ENCODE measurements around the gene TTLL13. TPM values are rescaled to one million over a fixed set of nuclear protein-coding genes. Genes with fewer than 3 reads are reported as not detected.

The TTLL13 gene
- total and polyA plus RNA-seq, 7 donors, result 0.03 to 0.69 (median 0.08) TPM; not detected in 2

- DNase-seq (no peak), ATAC-seq (no peak)
- Histone ChIP-seq H3K4me3 (no peak overlapping the region), H3K4me1 (no peaks in the 10 kb centered on the region), H3K36me3 (ENCODE audit: insufficient read depth in 1 of 2, low read depth in 1 of 2) (peaks cover 0 to 3% of the 10 kb centered on the region in 2 donors), H3K27ac (no peak overlapping the region), H3K9me3 (no peaks in the 10 kb centered on the region), H3K27me3 (ENCODE audit: insufficient read depth in 3 of 3, low read length in 2 of 3) (no peaks in the 10 kb centered on the region)
- 78 to 86% (median 80%) methylated on average over 12 of the region's 12 CpGs for WGBS, 3 donors
- intact Hi-C loops (cut with DNase I), result no loop called here
- TF ChIP-seq, protein P1, sequence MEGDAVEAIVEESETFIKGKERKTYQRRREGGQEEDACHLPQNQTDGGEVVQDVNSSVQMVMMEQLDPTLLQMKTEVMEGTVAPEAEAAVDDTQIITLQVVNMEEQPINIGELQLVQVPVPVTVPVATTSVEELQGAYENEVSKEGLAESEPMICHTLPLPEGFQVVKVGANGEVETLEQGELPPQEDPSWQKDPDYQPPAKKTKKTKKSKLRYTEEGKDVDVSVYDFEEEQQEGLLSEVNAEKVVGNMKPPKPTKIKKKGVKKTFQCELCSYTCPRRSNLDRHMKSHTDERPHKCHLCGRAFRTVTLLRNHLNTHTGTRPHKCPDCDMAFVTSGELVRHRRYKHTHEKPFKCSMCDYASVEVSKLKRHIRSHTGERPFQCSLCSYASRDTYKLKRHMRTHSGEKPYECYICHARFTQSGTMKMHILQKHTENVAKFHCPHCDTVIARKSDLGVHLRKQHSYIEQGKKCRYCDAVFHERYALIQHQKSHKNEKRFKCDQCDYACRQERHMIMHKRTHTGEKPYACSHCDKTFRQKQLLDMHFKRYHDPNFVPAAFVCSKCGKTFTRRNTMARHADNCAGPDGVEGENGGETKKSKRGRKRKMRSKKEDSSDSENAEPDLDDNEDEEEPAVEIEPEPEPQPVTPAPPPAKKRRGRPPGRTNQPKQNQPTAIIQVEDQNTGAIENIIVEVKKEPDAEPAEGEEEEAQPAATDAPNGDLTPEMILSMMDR (IDR thresholded peaks at IDR 0.05), result no peak
Measured at GRCh38 chr15:90213122-90213817, 36.1 kb upstream of the TTLL13 start.

DNA sequence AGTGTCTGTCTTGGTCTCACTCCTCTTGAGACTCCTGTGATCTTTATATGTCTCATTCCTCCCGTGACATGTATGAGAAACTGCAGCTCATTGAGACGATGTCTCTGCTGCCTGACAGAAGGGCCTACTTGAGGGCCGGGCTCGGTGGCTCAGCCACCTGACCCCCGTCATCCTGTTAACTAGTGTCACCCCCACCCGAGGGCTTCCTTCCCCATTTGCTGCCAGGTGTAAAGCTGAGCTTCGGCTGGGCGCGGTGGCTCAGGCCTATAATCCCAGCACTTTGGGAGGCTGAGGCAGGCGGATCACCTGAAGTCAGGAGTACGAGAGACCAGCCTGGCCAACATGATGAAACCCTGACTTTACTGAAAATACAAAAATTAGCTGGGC lies 35.5 kb upstream of the TTLL13 start:
- H3K9me3 ChIP-seq, result no peaks in the 10 kb centered on the region

DNA sequence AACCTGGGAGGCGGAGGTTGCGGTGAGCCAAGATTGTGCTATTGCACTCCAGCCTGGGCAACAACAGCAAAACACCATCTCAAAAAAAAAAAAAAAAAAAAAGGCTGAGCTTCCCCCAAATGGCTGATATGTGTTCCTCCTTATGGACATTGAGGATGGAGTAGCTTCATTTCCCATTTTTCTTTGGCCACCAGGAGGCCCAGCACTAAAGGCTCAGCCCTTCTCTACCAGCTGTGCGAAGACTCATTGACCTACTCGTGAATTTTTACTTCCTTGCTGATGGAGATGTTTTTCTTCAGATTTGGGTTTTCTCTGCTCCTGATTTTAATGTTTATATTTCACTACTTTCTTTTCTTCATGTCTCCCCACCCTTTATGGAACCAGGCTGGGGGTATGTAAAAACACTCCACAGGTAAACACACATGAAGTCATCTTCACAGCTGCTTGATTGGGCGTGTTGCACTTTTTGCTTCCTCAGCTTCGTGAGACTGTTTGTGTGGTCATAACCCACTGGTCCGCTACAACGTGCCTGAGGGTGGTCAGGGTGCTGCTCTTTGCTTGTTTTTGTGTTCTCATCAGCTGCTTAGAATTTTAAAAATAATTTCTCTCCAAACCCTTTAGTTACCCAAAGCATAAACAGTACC lies 34.7 kb upstream of the TTLL13 start:
- DNase-seq, result no peak
- no peak overlapping the region for H3K4me3 ChIP-seq
- no peak overlapping the region for H3K27ac ChIP-seq
- intact Hi-C loops (cut with DNase I), result no loop called here
- ATAC-seq, result no peak
- peaks cover 0 to 5% of the 10 kb centered on the region in 2 donors for H3K36me3 ChIP-seq (ENCODE audit: insufficient read depth in 1 of 2, low read depth in 1 of 2)
- H3K4me1 ChIP-seq, result no peaks in the 10 kb centered on the region
- WGBS, 3 donors, result 79% methylated on average over 8 of the region's 8 CpGs
- TF ChIP-seq, protein P1 (IDR thresholded peaks at IDR 0.05), result no peak
- H3K9me3 ChIP-seq, result no peaks in the 10 kb centered on the region
- H3K27me3 ChIP-seq (ENCODE audit: insufficient read depth in 3 of 3, low read length in 2 of 3), result no peaks in the 10 kb centered on the region

More for the DNA sequence above, 35.5 kb upstream of the TTLL13 start:
- Histone ChIP-seq H3K27me3 (ENCODE audit: insufficient read depth in 3 of 3, low read length in 2 of 3) (no peaks in the 10 kb centered on the region), H3K27ac (no peak overlapping the region), H3K36me3 (ENCODE audit: insufficient read depth in 1 of 2, low read depth in 1 of 2) (peaks cover 0 to 5% of the 10 kb centered on the region in 2 donors), H3K4me1 (no peaks in the 10 kb centered on the region), H3K4me3 (no peak overlapping the region)
- WGBS, 3 donors, result 88 to 90% (median 88%) methylated on average over 11 of the region's 11 CpGs
- no peak for DNase-seq
- ATAC-seq, result no peak
- TF ChIP-seq, protein P1 (IDR thresholded peaks at IDR 0.05), result no peak
- intact Hi-C loops (cut with DNase I), result no loop called here

DNA sequence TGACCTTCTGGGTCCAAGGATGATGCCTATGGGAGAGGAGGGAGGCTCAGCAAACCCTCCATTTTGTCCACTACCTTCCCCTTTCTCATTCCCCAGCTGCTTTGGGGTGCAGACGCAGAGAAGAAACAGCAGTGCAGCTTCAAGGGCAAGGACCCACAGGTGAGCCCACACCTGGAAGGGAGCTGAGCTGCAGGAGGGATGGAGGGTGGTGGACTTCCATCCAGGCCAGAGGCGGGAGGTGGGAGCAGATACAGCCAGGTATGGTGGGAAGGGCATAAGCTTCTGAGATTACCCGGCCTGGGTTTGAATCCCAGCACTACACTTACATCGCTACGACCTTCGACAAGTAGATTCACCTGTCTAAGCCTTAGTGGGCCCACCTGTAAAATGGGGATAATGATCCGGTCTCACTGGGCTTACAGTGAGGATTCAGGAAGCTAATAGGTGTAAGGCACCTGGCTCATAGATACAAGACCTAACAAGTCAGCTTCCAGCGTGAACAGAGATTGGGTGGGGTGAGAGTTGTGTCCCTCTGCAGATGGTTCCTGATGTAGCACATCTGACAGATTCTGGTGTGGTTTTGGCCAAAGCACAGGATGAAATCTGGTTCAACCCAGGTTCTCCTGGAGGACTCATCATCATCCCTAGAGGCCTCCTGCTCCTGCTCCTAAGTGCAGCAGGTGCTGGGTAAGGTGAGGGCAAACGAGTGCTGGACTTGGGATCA lies 31.5 kb upstream of the TTLL13 start:
- DNase-seq, result no peak
- WGBS, 3 donors, result 72 to 92% (median 85%) methylated on average over 9 of the region's 9 CpGs
- intact Hi-C loops (cut with DNase I), result no loop called here

More for the DNA sequence above, 31.5 kb upstream of the TTLL13 start:
- ATAC-seq, result no peak
- Histone ChIP-seq H3K4me3 (no peak overlapping the region), H3K27ac (no peak overlapping the region), H3K27me3 (ENCODE audit: insufficient read depth in 3 of 3, low read length in 2 of 3) (no peaks in the 10 kb centered on the region), H3K36me3 (ENCODE audit: insufficient read depth in 1 of 2, low read depth in 1 of 2) (peaks cover 0 to 8% of the 10 kb centered on the region in 2 donors), H3K9me3 (no peaks in the 10 kb centered on the region), H3K4me1 (peaks cover 7% of the 10 kb centered on the region)
- TF ChIP-seq, protein P1 (IDR thresholded peaks at IDR 0.05), result no peak

Measured in psoas muscle (tissue), 8 donors.